Measurements from ENCODE around the gene ABTB1.
"Not testable (repeated sequence)": the region's sequence is repeated elsewhere in the genome, so short reads cannot be mapped to it uniquely, and the experiment has no call there.

The ABTB1 gene

DNA sequence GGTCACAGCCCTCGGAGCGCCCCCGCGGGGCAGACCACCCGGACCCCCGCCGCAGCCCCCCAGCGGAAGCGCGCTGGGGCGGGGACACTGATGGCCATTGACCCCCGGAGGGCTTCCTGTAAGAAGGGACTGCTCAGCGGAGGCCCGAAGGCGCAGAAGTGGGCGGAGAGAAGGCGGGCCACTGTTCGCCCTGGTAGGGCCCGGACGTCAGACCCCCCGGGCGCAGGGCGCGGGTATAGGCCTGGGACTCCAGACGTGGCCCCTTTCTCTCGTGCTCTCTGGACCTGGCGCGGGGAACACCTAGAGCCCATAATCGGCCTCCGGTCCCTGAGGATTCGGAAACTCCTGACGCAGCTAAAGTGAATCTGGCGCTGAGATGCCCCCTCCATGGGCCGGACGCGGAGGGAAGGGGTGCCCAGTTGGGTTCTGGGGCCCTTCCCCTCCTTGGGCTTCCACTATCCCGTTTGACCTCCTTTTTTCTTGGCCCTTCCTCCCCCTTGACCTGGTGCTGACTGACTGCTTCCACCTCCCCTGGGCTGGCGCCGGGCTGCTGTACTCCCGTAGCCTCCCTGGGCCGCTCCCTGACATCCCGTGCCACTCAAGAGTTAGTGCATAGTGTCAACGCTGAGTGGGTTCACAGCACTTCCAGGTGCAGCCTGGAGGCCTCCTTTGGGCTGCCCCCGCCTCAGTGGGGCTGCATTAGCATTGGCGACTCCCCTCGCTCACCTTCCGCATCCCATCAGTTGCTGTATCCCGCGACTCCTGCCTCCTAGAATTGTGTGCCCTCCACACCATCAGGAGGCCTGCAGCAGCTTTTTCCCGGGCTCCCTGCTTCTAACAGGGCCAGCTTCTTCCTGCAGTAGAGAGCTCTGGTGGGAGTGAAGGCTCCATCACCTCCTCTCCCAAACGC is 694 bp downstream of the ABTB1 start:
- peak; percentile 26 for DNase-seq

DNA sequence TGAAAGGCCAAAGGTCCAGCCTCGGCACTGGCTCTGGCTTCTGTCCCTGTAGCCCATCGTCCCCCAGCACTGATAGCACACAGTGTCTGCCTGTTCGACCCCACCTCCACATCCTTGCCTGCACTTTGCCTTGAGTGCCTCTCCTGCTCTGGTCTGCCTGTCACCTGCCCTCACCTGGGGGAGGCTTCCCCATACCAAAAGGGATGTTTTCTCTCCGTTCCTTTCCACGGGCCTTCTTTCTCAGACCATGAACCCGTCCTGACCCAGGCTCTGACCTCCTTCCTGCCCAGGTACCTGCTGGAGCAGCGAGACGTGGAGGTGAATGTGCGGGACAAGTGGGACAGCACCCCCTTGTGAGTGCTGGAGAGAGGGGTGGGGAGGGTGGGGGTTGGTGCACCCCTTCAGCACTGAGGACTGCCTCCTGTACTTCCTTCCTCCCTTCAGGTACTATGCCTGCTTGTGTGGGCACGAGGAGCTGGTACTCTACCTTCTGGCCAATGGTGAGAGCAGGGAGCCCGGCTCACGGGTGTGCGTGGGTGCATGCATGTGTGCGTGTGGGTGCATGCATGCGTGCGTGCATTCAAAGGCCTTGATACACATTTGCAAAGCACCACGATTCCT is 1.5 kb downstream of the ABTB1 start:
- no peak for DNase-seq

DNA sequence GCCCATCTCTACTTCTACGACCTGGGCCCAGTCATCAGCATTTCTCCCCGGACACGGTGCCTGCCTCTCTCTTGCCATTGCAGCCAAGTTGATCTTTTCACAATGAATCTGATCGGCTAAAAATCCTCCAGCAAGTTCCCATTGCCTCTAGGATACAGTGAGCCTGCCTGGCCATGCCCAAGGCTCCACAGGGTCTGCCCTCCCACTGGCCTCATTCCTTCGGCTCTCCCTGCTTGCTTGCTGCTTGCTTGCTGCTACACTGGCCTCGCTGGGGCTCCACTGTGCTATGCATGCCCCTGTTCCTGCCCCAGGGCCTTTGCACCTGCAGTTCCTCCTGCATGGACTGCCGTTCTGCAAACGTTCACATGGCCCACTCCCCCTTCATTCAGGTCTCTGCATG is 2.0 kb downstream of the ABTB1 start:
- no peak for DNase-seq

DNA sequence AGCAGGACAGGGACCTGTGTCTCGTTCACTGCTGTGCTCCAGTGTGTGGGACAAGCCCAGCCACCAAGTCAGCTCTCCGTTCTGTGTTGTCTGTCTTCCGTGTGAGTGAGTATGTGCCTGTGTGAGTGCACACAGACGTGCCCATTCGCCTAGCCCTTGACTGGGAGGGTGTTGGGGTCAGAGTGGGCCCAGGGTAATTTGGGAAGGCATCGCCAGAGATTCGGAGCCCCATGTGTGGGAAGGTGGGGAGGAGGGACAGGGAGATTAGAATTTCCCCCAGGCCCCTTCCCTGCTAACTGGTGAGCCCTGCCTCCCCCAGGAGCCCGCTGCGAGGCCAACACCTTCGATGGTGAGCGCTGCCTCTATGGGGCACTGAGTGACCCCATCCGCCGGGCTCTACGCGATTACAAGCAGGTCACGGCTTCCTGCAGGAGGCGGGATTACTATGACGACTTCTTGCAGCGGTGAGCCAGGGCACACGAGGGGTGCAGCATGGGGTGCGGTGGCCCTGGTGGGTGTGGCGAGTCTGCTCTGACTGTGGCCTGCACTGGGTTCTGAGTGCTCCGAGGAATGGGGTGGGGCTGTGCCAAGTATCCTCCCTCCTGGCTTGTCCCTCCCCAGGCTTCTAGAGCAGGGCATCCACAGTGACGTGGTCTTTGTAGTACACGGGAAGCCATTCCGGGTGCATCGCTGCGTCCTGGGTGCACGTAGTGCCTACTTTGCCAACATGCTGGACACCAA is 3.1 kb downstream of the ABTB1 start:
- no peak for DNase-seq

- DNase-seq: no peak
Measured at GRCh38 chr3:127676456-127676855, 3.7 kb downstream of the ABTB1 start.

DNA sequence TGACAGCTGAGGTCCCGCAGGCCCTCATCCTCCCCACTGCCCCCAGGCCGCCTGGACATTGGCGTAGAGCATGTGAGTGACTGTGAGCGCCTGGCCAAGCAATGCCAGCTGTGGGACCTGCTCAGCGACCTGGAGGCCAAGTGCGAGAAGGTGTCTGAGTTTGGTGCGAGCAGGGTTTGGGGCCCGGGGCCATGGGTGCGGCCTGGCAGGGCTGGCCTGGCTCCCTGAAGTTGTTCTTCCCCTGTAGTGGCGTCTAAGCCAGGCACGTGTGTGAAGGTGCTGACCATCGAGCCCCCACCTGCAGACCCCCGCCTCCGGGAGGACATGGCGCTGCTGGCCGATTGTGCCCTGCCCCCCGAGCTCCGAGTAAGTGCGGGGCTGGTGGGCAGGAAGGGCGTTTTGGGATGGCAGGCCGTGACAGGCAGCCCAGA is 4.2 kb downstream of the ABTB1 start:
- no peak for DNase-seq

DNA sequence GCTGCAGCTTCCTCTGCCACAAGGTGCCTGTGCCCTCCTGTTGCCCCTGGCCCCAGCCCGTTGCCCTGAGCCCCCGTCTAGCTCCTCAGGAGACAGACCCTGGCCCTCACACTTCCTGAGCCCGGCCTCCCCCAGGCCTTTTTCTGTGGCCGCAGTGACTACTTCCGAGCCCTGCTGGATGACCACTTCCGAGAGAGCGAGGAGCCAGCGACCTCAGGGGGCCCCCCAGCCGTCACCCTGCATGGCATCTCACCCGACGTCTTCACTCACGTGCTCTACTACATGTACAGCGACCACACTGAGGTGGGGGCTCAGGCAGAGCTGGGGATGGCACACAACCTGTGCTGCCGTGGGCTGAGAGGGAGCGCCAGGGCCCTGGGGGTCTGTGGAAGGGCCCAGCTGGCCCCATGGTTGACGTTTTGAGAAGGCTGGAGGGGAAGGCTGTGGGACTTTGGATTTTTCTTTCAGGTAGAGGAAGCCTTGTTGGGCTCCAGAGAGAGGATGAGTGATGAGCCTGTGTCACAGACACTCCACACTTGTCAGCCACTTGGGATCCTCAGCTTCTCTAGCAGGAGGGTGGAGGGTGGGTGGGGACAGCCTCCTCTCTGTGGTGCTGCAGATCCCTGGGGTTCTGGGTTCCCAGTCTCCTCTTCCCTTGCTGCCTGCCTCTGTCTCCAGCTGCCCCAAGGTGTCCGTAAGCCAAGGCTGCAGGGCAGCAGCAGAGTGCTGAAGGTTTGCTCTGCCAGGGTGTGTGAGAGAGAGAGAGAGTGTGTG is 5.0 kb downstream of the ABTB1 start:
- no peak for DNase-seq

GRCh38 chr3:127678315-127678599 is 5.5 kb downstream of the ABTB1 start:
- DNase-seq: no peak

GRCh38 chr3:127678611-127679533 is 6.1 kb downstream of the ABTB1 start:
- DNase-seq: no peak

- no peak for DNase-seq
Measured at GRCh38 chr3:127679534-127680145, 6.9 kb downstream of the ABTB1 start.

DNA sequence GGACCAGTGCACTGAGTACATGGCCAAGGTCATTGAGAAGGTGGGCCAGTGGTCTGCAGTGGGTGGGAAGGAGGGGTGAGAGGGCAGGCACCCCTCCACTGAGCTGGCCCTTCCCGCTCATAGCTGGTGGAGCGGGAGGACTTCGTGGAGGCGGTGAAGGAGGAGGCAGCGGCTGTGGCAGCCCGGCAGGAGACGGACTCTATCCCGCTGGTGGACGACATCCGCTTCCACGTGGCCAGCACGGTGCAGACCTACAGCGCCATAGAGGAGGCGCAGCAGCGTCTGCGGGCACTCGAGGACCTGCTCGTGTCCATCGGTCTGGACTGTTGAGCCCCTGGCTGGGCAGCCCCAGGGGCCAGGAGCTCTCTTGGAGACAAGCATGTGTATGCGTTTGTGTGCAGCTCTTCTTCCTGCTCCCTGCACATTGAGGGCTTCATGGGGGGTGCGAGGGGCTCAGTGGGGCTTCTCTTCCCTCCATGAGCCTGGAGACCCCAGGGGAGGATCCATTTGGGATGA is 7.5 kb downstream of the ABTB1 start:
- DNase-seq: no peak

GRCh38 chr3:127680798-127681221 is 8.1 kb downstream of the ABTB1 start:
- no peak for DNase-seq

DNA sequence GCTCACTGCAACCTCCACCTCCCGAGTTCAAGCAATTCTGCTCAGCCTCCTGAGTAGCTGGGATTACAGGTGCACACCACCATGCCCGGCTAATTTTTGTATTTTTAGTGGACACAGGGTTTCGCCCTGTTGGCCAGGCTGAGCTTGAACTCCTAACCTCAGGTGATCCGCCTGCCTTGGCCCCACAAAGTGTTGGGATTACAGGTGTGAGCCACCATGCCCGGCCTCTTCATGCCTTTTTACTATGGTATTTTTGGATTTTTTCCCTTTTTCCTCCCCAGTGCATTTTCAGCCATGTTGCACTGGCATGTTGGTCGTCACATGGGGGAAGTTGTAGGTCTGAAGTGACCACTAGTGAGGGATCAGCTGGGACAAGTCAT is 9.4 kb downstream of the ABTB1 start:
- DNase-seq: not testable (repeated sequence)

DNA sequence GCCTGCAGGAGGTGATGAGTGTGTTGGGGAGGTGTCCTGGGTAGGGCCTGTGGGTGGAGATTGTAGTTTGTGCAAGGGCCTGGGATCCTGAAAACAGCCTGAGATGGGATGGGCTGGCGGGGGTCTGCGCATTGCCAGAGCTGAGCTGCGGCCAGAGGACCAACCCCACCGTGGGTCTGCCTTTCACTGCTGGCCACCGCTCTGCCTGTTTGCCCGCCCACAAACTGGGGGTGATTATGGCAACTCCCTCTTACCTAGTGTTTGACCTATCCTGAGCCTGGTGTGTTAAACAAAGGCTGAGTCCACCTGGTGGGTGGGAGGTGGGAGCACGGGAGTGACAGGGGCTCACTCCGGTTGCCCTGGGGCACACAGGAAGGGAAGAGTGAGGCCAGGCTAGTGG is 9.8 kb downstream of the ABTB1 start:
- DNase-seq: no peak

GRCh38 chr3:127684871-127685707 is 12.3 kb downstream of the ABTB1 start:
- DNase-seq: no peak

GRCh38 chr3:127685708-127686511 is 13.2 kb downstream of the ABTB1 start:
- DNase-seq: no peak

GRCh38 chr3:127686512-127686894 is 13.8 kb downstream of the ABTB1 start:
- DNase-seq: no peak

- DNase-seq: no peak
Measured at GRCh38 chr3:127687228-127687737, 14.5 kb downstream of the ABTB1 start.

- no peak for DNase-seq
Measured at GRCh38 chr3:127688022-127688415, 15.3 kb downstream of the ABTB1 start.
